SK-N-SH (cell line): ENCODE data around the gene SLC6A8. TPM values are rescaled to one million over a fixed set of nuclear protein-coding genes. Genes with fewer than 3 reads are reported as not detected.

Experiments used
- CTCF ChIA-PET: fragments of 300-600, 350-600 bp; formaldehyde crosslinking; extraction: SDS; loops from one replicate; lab custom pipeline; 2021; lab: Yijun Ruan, JAX
- POLR2A ChIA-PET: fragments of 350-600 bp; sonication (Branson Sonifier 250); formaldehyde crosslinking; extraction: SDS; loops from one replicate; lab custom pipeline; 2020; ENCODE audit warnings: antibody characterized with exemption, inconsistent platforms; lab: Yijun Ruan, JAX
- DNase-seq: peaks from one replicate; pipeline ENCODE4 v3.0.0; 2012
- H2AFZ ChIP-seq: fragments of 200-600 bp; sonication (generic); 2 replicates; pipeline ENCODE4 v1.8.1; 2016; ENCODE audit warnings: antibody characterized with exemption, mild to moderate bottlenecking, low read depth
- H3F3A ChIP-seq: fragments of 200-600 bp; sonication (generic); replicated peaks from 2 replicates; pipeline ENCODE3; 2016; ENCODE audit warnings: antibody characterized with exemption, mild to moderate bottlenecking; ENCODE audit not compliant: insufficient read depth
- H3K27ac ChIP-seq, 2 experiments: fragments of 200-500 bp in 1 of 2; fragments of 200-600 bp in 1 of 2; sonication (Bioruptor generic) in 1 of 2; sonication (generic), shearing (Covaris generic) in 1 of 2; 2 replicates each; pipeline versions ENCODE4 v1.5.1 to v1.6.1; 2014 to 2016; ENCODE audit warnings: low read depth in 2 of 2, inconsistent platforms in 1 of 2, low read length in 1 of 2, mild to moderate bottlenecking in 1 of 2, mixed read lengths in 1 of 2
- H3K27me3 ChIP-seq: fragments of 200-600 bp; sonication (generic), shearing (Covaris generic); 2 replicates; pipeline ENCODE4 v1.6.1; 2016; ENCODE audit warnings: mixed run types; ENCODE audit not compliant: insufficient read depth
- H3K36me3 ChIP-seq, 2 experiments: fragments of 200-500 bp in 1 of 2; fragments of 200-600 bp in 1 of 2; sonication (Bioruptor generic) in 1 of 2; sonication (generic) in 1 of 2; replicated peaks in 1 of 2; 2 replicates each; pipeline versions ENCODE3 to v1.5.1; 2014 to 2016; ENCODE audit warnings: low read length in 1 of 2, mild to moderate bottlenecking in 1 of 2; ENCODE audit not compliant: insufficient read depth in 2 of 2, control insufficient read depth in 1 of 2
- H3K4me1 ChIP-seq, 2 experiments: fragments of 200-500 bp in 1 of 2; fragments of 200-600 bp in 1 of 2; sonication (Bioruptor generic) in 1 of 2; sonication (generic), shearing (Covaris generic) in 1 of 2; 2 replicates each; pipeline versions ENCODE4 v1.5.1 to v1.6.1; 2014 to 2016; ENCODE audit warnings: low read depth in 1 of 2, low read length in 1 of 2, mixed run types in 1 of 2; ENCODE audit not compliant: insufficient read depth in 2 of 2, control insufficient read depth in 1 of 2
- H3K4me2 ChIP-seq: fragments of 200-600 bp; sonication (generic), shearing (Covaris generic); 2 replicates; pipeline ENCODE4 v1.6.1; 2017; ENCODE audit warnings: mixed run types
- H3K4me3 ChIP-seq, 2 experiments: fragments of 200-500 bp in 1 of 2; fragments of 200-600 bp in 1 of 2; sonication (Bioruptor generic) in 1 of 2; sonication (generic), shearing (Covaris generic) in 1 of 2; 2 replicates each; pipeline versions ENCODE4 v1.5.1 to v1.8.1; 2014 to 2016; ENCODE audit warnings: low read depth in 2 of 2, inconsistent platforms in 1 of 2, low read length in 1 of 2, mild to moderate bottlenecking in 1 of 2, mixed read lengths in 1 of 2, moderate library complexity in 1 of 2
- H3K79me2 ChIP-seq: fragments of 200-600 bp; sonication (generic); 2 replicates; pipeline ENCODE4 v1.8.1; 2017; ENCODE audit warnings: mild to moderate bottlenecking; ENCODE audit not compliant: insufficient read depth
- H3K9ac ChIP-seq: fragments of 200-600 bp; sonication (generic); 2 replicates; pipeline ENCODE4 v1.6.1; 2017; ENCODE audit warnings: mixed run types
- H3K9me2 ChIP-seq: fragments of 200-600 bp; sonication (generic); 2 replicates; pipeline ENCODE4 v1.6.1; 2017; ENCODE audit warnings: mixed run types
- H3K9me3 ChIP-seq: fragments of 200-600 bp; sonication (generic); 2 replicates; pipeline ENCODE4 v1.6.1; 2017; ENCODE audit warnings: mixed run types, mild to moderate bottlenecking, moderate library complexity
- H4K20me1 ChIP-seq: fragments of 200-600 bp; sonication (generic); 2 replicates; pipeline ENCODE4 v1.6.1; 2017; ENCODE audit warnings: mild to moderate bottlenecking, mixed run types; ENCODE audit not compliant: insufficient read depth
- ELF1 ChIP-seq: IDR thresholded peaks from 2 replicates; pipeline ENCODE4 v1.4.0; 2012
- MAX ChIP-seq: IDR thresholded peaks from 2 replicates; pipeline ENCODE4 v1.4.0; 2012; ENCODE audit warnings: low read depth
- MEF2A ChIP-seq: IDR thresholded peaks from 2 replicates; pipeline ENCODE4 v1.4.0; 2012; ENCODE audit warnings: low read depth, borderline replicate concordance
- NRF1 ChIP-seq: IDR thresholded peaks from 2 replicates; pipeline ENCODE4 v1.6.1; 2012; ENCODE audit warnings: low read depth, mild to moderate bottlenecking, low read length
- RAD21 ChIP-seq: IDR thresholded peaks from 2 replicates; pipeline ENCODE4 v1.6.1; 2012; ENCODE audit warnings: mild to moderate bottlenecking, low read length
- RCOR1 ChIP-seq: fragments of 150-350 bp; IDR thresholded peaks from 2 replicates; pipeline ENCODE4 v1.6.1; 2017; ENCODE audit warnings: antibody characterized with exemption, low read length
- REST ChIP-seq: IDR thresholded peaks from 2 replicates; pipeline ENCODE4 v1.6.1; 2012; ENCODE audit warnings: mild to moderate bottlenecking, low read depth, low read length, moderate library complexity
- WGBS: methylation state at CpG from one replicate; pipeline ENCODE4 v1.1.6; 2017; ENCODE audit warnings: low lambda C conversion rate; 5-methylcytosine and 5-hydroxymethylcytosine counted together
- polyA plus RNA-seq, 3 experiments: library from polyadenylated mRNA; depleted of rRNA; stranded (reverse); fragments of >200 nt; gene quantifications; 2 replicates each; pipeline ENCODE4 v1.2.3, GENCODE V29; 2012

Gene SLC6A8
- polyA plus RNA-seq, 1 of the 3 experiments (the other 2 are of a cell fraction), result 30.8 TPM

DNA sequence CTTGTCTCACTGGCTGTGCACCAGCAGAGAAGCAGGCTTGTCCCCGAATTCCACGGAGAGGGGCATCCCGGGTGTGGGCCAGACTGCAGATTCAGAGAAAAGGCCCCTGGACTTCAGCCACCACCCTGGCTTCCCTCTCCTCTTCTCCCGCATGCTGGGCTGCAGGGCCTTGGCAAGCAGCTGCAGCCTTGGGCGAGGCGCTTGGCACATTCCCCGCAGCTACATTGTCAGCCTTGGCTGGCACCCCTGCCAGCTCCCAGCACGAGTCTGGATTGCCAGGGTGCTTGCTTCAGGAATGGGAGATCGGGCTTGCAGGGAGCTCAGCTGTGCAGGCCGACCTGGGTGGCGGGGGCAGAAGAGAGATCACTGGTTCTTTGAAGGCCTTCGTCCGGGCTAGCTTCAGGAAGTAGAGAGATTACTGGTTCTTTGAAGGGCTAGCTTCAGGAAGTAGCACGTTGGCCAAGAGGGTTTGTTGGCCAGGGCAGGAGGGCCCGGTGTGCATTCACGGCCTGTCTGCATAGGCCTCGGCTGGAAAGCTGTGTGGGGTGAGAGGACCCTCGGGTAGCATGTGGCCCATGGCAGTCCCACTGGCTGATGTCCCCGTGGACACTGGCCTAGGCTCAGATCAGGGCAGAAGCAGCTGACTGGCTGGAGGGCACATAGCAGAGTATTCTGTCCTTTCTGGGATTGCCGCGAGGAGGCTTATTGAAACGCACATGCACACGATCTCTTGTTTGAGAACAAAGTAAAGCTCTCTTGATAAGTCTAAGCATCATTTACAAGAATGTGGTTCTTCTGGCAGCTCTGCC is 39.6 kb downstream of the SLC6A8 start:
- Histone ChIP-seq H3K4me2 (peak overlapping the region; percentile 77), H2AFZ (no peak overlapping the region), H3K27ac (peak overlapping the region; percentile 47 to 76; a peak in 3 of 4 replicates), H4K20me1 (peaks cover 11% of the 10 kb centered on the region), H3K9me2 (no peaks in the 10 kb centered on the region), H3K4me1 (peaks cover 7 to 38% of the 10 kb centered on the region in 2 experiments; a peak in 3 of 4 replicates), H3K27me3 (no peaks in the 10 kb centered on the region), H3K9ac (peak overlapping the region; percentile 18; the same call in 1 of the 2 replicates), H3K4me3 (peak overlapping the region; percentile 33 to 47), H3K9me3 (no peaks in the 10 kb centered on the region), H3K79me2 (peaks cover 12% of the 10 kb centered on the region), H3F3A (no peaks in the 10 kb centered on the region), H3K36me3 (peaks cover 3 to 8% of the 10 kb centered on the region in 2 experiments)
- TF ChIP-seq RCOR1 (no peak), REST (no peak)
- ChIA-PET CTCF (interaction anchor here (2.7 kb wide), 1 partner anchor 37 kb away, joined by 11 read pairs; the partner anchor contains the start of gene PLXNB3), POLR2A (interaction anchor here (1.3 kb wide), 1 partner anchor 36 kb away, joined by 4 read pairs; no protein-coding TSS in a partner anchor)
- no peak for DNase-seq
- WGBS, result 66% methylated on average over 9 of the region's 23 CpGs

GRCh38 chrX:153728095-153728494 is 40.4 kb downstream of the SLC6A8 start:
- Histone ChIP-seq H3K4me3 (no peak overlapping the region), H3K79me2 (peaks cover 4% of the 10 kb centered on the region), H4K20me1 (peaks cover 4% of the 10 kb centered on the region; the same call in 1 of the 2 replicates), H3K4me2 (no peak overlapping the region), H3K36me3 (peaks cover 0 to 8% of the 10 kb centered on the region in 2 experiments), H3K27ac (peak overlapping the region in 1 of 2 experiments; percentile 76; a peak in 1 of 4 replicates), H3F3A (no peaks in the 10 kb centered on the region), H3K27me3 (no peaks in the 10 kb centered on the region), H3K9me2 (no peaks in the 10 kb centered on the region), H3K9ac (no peak overlapping the region), H3K4me1 (peaks cover 7 to 31% of the 10 kb centered on the region in 2 experiments; a peak in 3 of 4 replicates), H2AFZ (no peak overlapping the region), H3K9me3 (no peaks in the 10 kb centered on the region)
- TF ChIP-seq MAX (no peak), ELF1 (no peak), RAD21 (no peak), MEF2A (no peak), NRF1 (no peak)
- ChIA-PET CTCF (interaction anchor here (0.9 to 2.7 kb wide), 3 partner anchors 12 to 36 kb away, joined by 3 to 11 read pairs (median 3); partner anchors contain the start of gene PLXNB3), POLR2A (no interaction called here)
- DNase-seq, result no peak
- 72% methylated on average over 5 of the region's 6 CpGs for WGBS
